ENCODE measurements around the gene ADAMTS2. TPM values are rescaled to one million over a fixed set of nuclear protein-coding genes. Genes with fewer than 3 reads are reported as not detected.
A peak's percentile ranks its signal among the peaks of the same experiment; 100 is the strongest.

Gene ADAMTS2
- total and polyA plus RNA-seq, 10 donors: 4.0 to 101 (median 47.5) TPM

DNA sequence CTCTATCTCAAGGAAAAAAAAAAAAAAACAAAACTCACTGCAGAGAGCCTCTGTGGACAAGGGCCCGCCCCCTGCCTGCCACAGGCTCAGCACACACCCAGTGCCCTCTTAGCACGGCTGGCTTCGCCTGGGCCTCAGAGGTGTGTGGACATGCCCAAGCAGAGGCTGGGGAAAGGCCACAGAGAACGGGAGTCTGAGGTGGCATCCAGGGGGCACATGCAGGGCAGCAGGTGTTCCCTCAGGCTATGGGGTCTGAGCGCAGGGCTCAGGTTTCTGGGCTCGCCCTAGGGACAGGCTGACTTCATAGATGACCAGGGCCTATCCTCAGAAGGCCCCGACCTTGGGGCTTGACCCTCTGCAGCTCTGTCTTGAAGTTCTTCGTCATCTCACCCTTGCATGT, 146.4 kb downstream of the ADAMTS2 start:
- H3K36me3 ChIP-seq: peaks cover 0 to 22% (median 0%) of the 10 kb centered on the region in 6 donors

DNA sequence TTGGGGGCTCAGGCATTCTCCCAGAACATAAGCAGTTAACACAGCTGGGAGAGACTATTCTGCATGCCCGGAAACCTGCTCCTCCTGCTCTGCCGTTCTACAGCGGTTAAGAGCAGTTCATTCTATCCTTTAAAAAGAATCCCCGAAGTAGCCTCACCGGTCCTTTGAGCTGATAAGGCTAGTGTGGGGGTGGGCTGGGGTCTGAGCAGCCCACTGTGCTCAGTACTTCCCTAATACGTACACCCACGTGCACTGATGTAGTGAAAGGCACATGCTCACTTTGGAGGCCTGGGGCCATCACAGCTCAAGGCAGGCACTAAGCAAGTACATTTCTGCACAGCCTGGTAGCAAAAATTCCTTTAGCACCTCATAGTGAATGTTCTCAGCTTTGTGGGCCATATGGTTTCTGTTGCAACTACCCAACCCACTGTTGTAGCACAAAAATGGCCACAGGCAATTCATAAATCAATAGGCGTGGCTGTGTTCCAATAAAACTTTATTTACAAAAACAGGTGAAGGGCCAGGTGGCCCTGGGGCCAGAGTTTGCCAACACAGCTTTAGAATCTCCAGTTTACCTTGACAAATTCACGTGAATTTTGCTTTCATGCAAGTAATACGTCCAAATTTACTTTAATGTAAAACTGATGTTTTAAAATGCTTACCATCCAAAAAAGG, 148.7 kb downstream of the ADAMTS2 start:
- TF ChIP-seq, protein P1, sequence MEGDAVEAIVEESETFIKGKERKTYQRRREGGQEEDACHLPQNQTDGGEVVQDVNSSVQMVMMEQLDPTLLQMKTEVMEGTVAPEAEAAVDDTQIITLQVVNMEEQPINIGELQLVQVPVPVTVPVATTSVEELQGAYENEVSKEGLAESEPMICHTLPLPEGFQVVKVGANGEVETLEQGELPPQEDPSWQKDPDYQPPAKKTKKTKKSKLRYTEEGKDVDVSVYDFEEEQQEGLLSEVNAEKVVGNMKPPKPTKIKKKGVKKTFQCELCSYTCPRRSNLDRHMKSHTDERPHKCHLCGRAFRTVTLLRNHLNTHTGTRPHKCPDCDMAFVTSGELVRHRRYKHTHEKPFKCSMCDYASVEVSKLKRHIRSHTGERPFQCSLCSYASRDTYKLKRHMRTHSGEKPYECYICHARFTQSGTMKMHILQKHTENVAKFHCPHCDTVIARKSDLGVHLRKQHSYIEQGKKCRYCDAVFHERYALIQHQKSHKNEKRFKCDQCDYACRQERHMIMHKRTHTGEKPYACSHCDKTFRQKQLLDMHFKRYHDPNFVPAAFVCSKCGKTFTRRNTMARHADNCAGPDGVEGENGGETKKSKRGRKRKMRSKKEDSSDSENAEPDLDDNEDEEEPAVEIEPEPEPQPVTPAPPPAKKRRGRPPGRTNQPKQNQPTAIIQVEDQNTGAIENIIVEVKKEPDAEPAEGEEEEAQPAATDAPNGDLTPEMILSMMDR (IDR thresholded peaks at IDR 0.05 in 8 of 11, conservative IDR thresholded peaks at IDR 0.05 in 3 of 11): no peak
- H3K4me1 ChIP-seq: peaks cover 4 to 22% (median 14%) of the 10 kb centered on the region in 6 donors
- WGBS, 5 donors: 86 to 94% (median 89%) methylated on average over 10 of the region's 10 CpGs
- peak; percentile 24 for DNase-seq
- H3K4me3 ChIP-seq: no peak overlapping the region
- peaks cover 0 to 19% (median 0%) of the 10 kb centered on the region in 6 donors for H3K36me3 ChIP-seq
- H3K9me3 ChIP-seq: no peaks in the 10 kb centered on the region
- intact Hi-C loops (cut with DNase I; ENCODE audit: low total_unique reads): no loop called here
- H3K27ac ChIP-seq: no peak overlapping the region
- no peaks in the 10 kb centered on the region for H3K27me3 ChIP-seq (replicated peaks in 1 of 7)

More for the DNA sequence above, 146.4 kb downstream of the ADAMTS2 start:
- peaks cover 0 to 6% (median 0%) of the 10 kb centered on the region in 7 donors for H3K27me3 ChIP-seq (replicated peaks in 1 of 7)
- no peaks in the 10 kb centered on the region for H3K9me3 ChIP-seq
- H3K27ac ChIP-seq: no peak overlapping the region
- no peaks in the 10 kb centered on the region for H3K4me1 ChIP-seq
- intact Hi-C loops (cut with DNase I; ENCODE audit: low total_unique reads): no loop called here
- WGBS, 5 donors: 89 to 96% (median 92%) methylated on average over 8 of the region's 8 CpGs
- peak; percentile 68 for DNase-seq
- no peak overlapping the region for H3K4me3 ChIP-seq
- TF ChIP-seq POLR2AphosphoS5 (IDR thresholded peaks at IDR 0.05) (peak in 1 of 3 donors; percentile 5), POLR2A (IDR thresholded peaks at IDR 0.05) (no peak)
- TF ChIP-seq, protein P1 (IDR thresholded peaks at IDR 0.05 in 8 of 11, conservative IDR thresholded peaks at IDR 0.05 in 3 of 11): no peak

DNA sequence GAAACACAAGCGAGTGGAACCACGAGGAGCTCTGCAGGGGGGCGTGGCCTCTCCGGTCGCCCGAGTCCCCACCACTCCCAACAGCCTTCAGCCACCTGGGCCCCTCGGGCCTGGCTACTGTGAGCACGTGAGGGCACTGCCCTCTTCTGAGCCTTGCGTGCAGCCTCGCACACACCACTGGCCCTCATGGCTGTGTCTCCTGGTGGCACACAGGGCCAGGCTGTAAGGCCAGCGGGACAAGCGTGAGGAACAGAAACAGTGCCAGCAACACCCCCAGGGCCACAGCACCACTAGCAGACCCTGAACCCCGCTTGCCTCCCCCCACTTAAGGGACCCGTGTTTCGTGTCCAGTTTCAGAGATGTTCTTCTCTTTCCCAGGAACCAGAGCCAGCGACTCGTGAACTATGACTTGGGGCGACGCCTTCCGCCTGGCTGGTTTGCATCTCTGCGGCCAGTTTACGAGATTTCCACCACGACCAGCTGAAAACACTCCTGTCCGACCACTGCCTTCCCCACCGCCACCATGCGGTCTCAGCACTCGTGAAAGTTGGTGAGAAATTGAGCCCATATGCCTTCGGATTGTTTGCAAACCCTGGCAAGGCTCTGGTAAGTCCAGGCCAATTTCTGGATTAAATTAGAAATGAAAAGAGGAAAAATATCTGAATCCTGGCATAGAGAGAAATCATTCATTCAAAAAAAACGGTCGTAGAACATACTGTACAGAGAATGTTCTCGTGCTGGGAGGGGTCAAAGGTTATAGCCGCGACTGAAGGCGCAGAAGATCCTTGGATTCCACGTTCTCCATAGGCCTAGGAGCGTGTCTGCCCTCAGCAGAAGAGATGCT, 149.5 kb downstream of the ADAMTS2 start:
- Histone ChIP-seq H3K9me3 (no peaks in the 10 kb centered on the region), H3K4me1 (peaks cover 8 to 29% (median 20%) of the 10 kb centered on the region in 6 donors), H3K27me3 (replicated peaks in 1 of 7) (no peaks in the 10 kb centered on the region), H3K27ac (no peak overlapping the region), H3K36me3 (peaks cover 0 to 19% (median 0%) of the 10 kb centered on the region in 6 donors), H3K4me3 (no peak overlapping the region)
- WGBS, 5 donors: 84 to 93% (median 90%) methylated on average over 36 of the region's 36 CpGs
- peak; percentile 73 for DNase-seq
- TF ChIP-seq, protein P1 (IDR thresholded peaks at IDR 0.05 in 8 of 11, conservative IDR thresholded peaks at IDR 0.05 in 3 of 11): no peak
- TF ChIP-seq POLR2AphosphoS5 (IDR thresholded peaks at IDR 0.05) (peak in 1 of 3 donors; percentile 20), POLR2A (IDR thresholded peaks at IDR 0.05) (no peak)
- intact Hi-C loops (cut with DNase I; ENCODE audit: low total_unique reads): no loop called here

DNA sequence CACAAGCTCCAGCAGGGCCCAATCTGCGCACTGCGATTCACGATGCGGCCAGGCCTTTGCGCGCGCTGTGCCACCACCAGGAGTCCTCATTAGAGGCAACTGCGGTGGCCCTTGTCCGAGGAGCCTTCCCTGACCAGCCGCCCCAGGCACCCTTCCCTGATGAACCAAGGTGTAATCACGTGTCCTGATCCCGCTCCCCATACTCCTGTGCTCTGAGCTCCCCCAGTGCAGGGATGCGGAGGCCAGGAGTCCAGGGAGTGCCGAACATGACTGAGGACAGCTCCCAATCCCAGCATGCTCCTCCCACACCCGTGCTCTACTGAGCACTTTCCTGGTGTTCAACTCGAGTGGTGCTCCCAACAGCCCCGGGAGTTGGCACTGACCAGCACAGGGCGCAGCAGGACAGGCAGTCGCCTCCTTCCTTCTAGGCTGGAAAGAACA, 150.3 kb downstream of the ADAMTS2 start:
- Histone ChIP-seq H3K4me3 (no peak overlapping the region), H3K4me1 (peaks cover 11 to 36% (median 22%) of the 10 kb centered on the region in 6 donors), H3K27me3 (replicated peaks in 1 of 7) (no peaks in the 10 kb centered on the region), H3K27ac (no peak overlapping the region), H3K36me3 (peaks cover 0 to 19% (median 0%) of the 10 kb centered on the region in 6 donors), H3K9me3 (no peaks in the 10 kb centered on the region)
- intact Hi-C loops (cut with DNase I; ENCODE audit: low total_unique reads): no loop called here
- no peak for DNase-seq
- WGBS, 5 donors: 93 to 96% (median 93%) methylated on average over 4 to 19 of the region's 19 CpGs
- TF ChIP-seq POLR2A (IDR thresholded peaks at IDR 0.05): no peak
- TF ChIP-seq, protein P1 (IDR thresholded peaks at IDR 0.05 in 8 of 11, conservative IDR thresholded peaks at IDR 0.05 in 3 of 11): no peak
- TF ChIP-seq POLR2AphosphoS5 (IDR thresholded peaks at IDR 0.05): peak in 1 of 3 donors; percentile 27
